22Rv1 (cell line): Measurements from ENCODE around the gene SBF2.

Source experiments
- CTCF ChIP-seq: fragments of 450-650 bp; IDR thresholded peaks from 2 replicates; pipeline ENCODE4 v1.5.1; 2017; ENCODE audit warnings: mild to moderate bottlenecking
- ZFX ChIP-seq: fragments of 450-650 bp; IDR thresholded peaks from 2 replicates; pipeline ENCODE4 v1.6.1; 2017; ENCODE audit warnings: antibody characterized with exemption, borderline replicate concordance

- TF ChIP-seq CTCF (no peak), ZFX (no peak)
Measured at GRCh38 chr11:10233581-10233980, 60.4 kb downstream of the SBF2 start.
